AG09319 (cell line): ENCODE measurements around the gene SPINK1.
"Not testable (repeated sequence)": the region's sequence is repeated elsewhere in the genome, so short reads cannot be mapped to it uniquely, and the experiment has no call there.

ENCODE experiments used
- DNase-seq: peaks from one replicate; pipeline ENCODE4 v3.0.0-alpha.2; 2010; ENCODE audit warnings: low read depth; ENCODE audit errors: extremely low read depth
- CTCF ChIP-seq: IDR thresholded peaks from 2 replicates; pipeline ENCODE4 v1.5.1; 2011; ENCODE audit warnings: low read depth, mild to moderate bottlenecking, inconsistent platforms, low read length, moderate library complexity

The SPINK1 gene

DNA sequence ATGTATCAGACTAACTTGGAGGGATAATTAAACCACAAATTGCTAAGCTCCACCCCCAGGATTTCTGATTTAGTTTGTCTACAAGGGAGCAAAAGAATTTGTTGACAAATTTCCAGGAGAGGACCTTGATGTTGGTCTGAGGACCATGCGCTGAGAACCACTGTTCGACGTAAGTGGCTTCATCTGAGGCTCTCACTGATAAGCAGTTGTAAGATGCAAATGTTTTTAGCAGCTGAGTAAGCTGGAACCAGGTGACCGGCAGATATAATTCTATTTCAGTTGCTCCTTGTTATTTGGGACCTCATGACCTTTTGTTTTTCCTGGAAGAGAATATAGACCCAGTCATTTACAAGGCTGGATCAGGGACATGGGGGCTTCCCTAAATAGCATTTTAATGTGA, 14.1 kb upstream of the SPINK1 start:
- no peak for DNase-seq
- no peak for TF ChIP-seq CTCF

- DNase-seq = no peak
- no peak for TF ChIP-seq CTCF
Measured at GRCh38 chr5:147844846-147845245, 13.4 kb upstream of the SPINK1 start.

GRCh38 chr5:147842869-147843268, 11.4 kb upstream of the SPINK1 start:
- no peak for TF ChIP-seq CTCF
- no peak for DNase-seq

- DNase-seq = no peak
- TF ChIP-seq CTCF = no peak
Measured at GRCh38 chr5:147836439-147836838, 5.0 kb upstream of the SPINK1 start.

GRCh38 chr5:147835386-147835798, 3.9 kb upstream of the SPINK1 start:
- TF ChIP-seq CTCF = no peak
- no peak for DNase-seq

DNA sequence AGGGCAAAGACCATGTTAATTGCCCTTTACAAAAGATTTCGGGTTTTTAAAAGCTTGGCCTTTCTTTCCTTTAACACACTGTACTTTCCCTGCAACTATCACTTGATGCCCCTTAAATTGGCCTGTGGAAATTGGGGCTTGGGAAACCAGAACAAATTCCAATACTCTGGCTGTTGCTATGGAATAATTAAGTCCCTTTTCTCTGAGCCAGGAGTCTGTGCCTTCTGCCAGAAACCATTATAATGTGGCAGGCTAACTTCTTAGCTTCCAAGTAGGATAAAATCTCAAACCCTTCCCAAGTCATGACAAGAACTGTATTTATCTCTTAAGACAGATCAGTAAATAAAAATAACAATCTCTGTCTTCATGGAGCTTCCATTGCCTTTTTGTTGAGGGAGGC, 1.1 kb upstream of the SPINK1 start:
- no peak for TF ChIP-seq CTCF
- no peak for DNase-seq

GRCh38 chr5:147830035-147830434, 1.4 kb downstream of the SPINK1 start:
- no peak for TF ChIP-seq CTCF
- DNase-seq = no peak

GRCh38 chr5:147827017-147827416, 4.5 kb downstream of the SPINK1 start:
- not testable (repeated sequence) for DNase-seq
